Suprapubic skin (tissue), 4 donors: ENCODE measurements around the gene KRTAP5-4. TPM values are rescaled to one million over a fixed set of nuclear protein-coding genes. Genes with fewer than 3 reads are reported as not detected.

Experiments
- DNase-seq, 2 donors: peaks; one replicate each; pipeline ENCODE4 v3.0.0-alpha.2; 2019; ENCODE audit warnings: low spot score in 2 of 2
- H3K27ac ChIP-seq: fragments of 200-600 bp; sonication (generic); one replicate; pipeline ENCODE4 v1.5.1; 2019
- H3K27me3 ChIP-seq: fragments of 200-600 bp; sonication (generic); one replicate; pipeline ENCODE4 v1.5.1; 2019
- H3K36me3 ChIP-seq: fragments of 200-600 bp; sonication (generic); one replicate; pipeline ENCODE4 v1.5.1; 2019
- H3K4me1 ChIP-seq: fragments of 200-600 bp; sonication (generic); one replicate; pipeline ENCODE4 v1.5.1; 2019
- H3K4me3 ChIP-seq: fragments of 200-600 bp; sonication (generic); one replicate; pipeline ENCODE4 v1.5.1; 2019; ENCODE audit warnings: mild to moderate bottlenecking
- H3K9me3 ChIP-seq: fragments of 200-600 bp; sonication (generic); one replicate; pipeline ENCODE4 v1.5.1; 2019
- CTCF ChIP-seq, 2 donors: fragments of 200-600 bp in 1 of 2; fragments of 450-650 bp in 1 of 2; sonication (generic) in 1 of 2; IDR thresholded peaks; one replicate each; pipeline ENCODE4 v1.5.1; 2016 to 2019; ENCODE audit warnings: antibody characterized with exemption in 2 of 2, mild to moderate bottlenecking in 1 of 2, moderate library complexity in 1 of 2
- EP300 ChIP-seq: sonication (generic); formaldehyde crosslinking; IDR thresholded peaks from one replicate; pipeline ENCODE4 v1.6.1; 2017; ENCODE audit warnings: antibody characterized with exemption
- POLR2A ChIP-seq, 2 donors: fragments of 450-650 bp; IDR thresholded peaks; one replicate each; pipeline ENCODE4 v1.6.1; 2017; ENCODE audit warnings: antibody characterized with exemption in 2 of 2, mild to moderate bottlenecking in 2 of 2, moderate library complexity in 2 of 2
- POLR2AphosphoS5 ChIP-seq, 3 donors: sonication (generic); formaldehyde crosslinking; IDR thresholded peaks; one replicate each; pipeline ENCODE4 v1.6.1; 2017; ENCODE audit warnings: antibody characterized with exemption in 3 of 3
- WGBS: methylation state at CpG from one replicate; pipeline ENCODE4 v1.1.5; 2018; 5-methylcytosine and 5-hydroxymethylcytosine counted together
- total RNA-seq, 4 donors: library from RNA; depleted of rRNA; stranded (reverse); fragments of >200 nt; gene quantifications; one replicate each; pipeline ENCODE4 v1.1.0, GENCODE V29; 2016

Gene KRTAP5-4
- total RNA-seq, 4 donors from 2014 or later: 0.55 to 3.6 (median 3.5) TPM; not detected in 1

DNA sequence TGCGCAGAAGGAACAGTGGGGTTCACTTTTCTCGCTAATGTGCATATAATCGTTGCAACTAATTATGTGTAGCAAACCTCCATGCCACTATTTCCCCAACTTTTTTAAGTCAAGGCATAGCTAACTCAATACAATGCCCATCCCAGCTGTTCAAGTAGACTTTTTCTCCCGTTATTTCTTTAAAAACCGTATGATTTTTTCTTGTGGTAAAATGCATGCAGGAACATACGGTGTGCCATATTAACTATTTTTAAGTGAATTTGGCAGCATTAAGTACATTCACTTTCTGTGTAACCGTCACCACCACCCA is 47.0 kb downstream of the KRTAP5-4 start:
- H3K4me3 ChIP-seq: no peak overlapping the region
- H3K4me1 ChIP-seq: peaks cover 41% of the 10 kb centered on the region
- no peak for DNase-seq
- 14% methylated on average over 7 of the region's 7 CpGs for WGBS
- H3K27me3 ChIP-seq: peaks cover 46% of the 10 kb centered on the region
- H3K36me3 ChIP-seq: no peaks in the 10 kb centered on the region
- no peak for TF ChIP-seq POLR2AphosphoS5 (IDR thresholded peaks at IDR 0.05)
- no peak for TF ChIP-seq CTCF (IDR thresholded peaks at IDR 0.05)
- TF ChIP-seq EP300: no peak
- TF ChIP-seq POLR2A (IDR thresholded peaks at IDR 0.05): no peak
- peaks cover 10% of the 10 kb centered on the region for H3K9me3 ChIP-seq
- no peak overlapping the region for H3K27ac ChIP-seq

DNA sequence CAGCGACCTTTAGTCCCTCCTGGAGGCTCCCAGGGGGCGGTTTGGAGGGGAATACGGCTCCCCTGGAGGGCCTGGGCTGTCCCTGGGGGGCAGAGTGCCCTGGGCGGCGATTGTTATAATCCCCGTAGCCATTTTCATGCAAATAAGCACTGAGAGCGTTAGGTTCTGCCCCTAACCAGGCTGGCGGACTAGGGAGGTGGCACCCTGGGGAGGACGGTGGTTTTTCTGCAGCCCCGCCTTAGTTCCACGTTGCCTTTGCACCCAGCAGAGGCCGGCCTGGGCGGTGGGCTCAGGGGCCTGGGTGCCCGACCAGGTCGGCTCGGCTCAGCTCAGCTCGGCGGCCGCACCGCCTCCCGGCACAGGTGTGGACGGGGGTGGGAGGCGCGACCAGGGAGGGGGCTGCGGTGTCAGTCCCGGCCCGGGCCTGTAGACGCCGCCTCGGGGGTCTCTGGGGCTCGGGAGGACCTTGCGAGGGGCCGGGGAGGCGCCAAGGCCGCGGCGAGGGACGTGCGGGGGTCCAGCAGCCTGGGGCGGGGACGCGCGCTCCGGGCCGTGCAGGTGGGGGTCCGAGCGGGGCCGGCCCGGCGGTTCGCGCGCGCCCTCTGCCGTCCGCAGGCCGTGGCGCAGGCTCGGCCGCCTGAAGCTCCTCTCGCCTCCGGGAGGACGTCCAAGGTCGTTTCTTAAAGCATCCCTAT is 47.6 kb downstream of the KRTAP5-4 start:
- peaks cover 10% of the 10 kb centered on the region for H3K9me3 ChIP-seq
- peaks cover 46% of the 10 kb centered on the region for H3K27me3 ChIP-seq
- peaks cover 44% of the 10 kb centered on the region for H3K4me1 ChIP-seq
- H3K4me3 ChIP-seq: peak overlapping the region; percentile 57
- WGBS: 0% methylated on average over 14 of the region's 64 CpGs
- peak overlapping the region; percentile 68 for H3K27ac ChIP-seq
- DNase-seq: no peak
- TF ChIP-seq POLR2AphosphoS5 (IDR thresholded peaks at IDR 0.05): no peak
- TF ChIP-seq POLR2A (IDR thresholded peaks at IDR 0.05): no peak
- TF ChIP-seq EP300: no peak
- peak; percentile 50 to 93 for TF ChIP-seq CTCF (IDR thresholded peaks at IDR 0.05)
- H3K36me3 ChIP-seq: no peaks in the 10 kb centered on the region

- DNase-seq: no peak
- Histone ChIP-seq H3K4me3 (peak overlapping the region; percentile 57), H3K27me3 (peaks cover 46% of the 10 kb centered on the region), H3K27ac (peak overlapping the region; percentile 68), H3K36me3 (no peaks in the 10 kb centered on the region), H3K9me3 (peaks cover 10% of the 10 kb centered on the region), H3K4me1 (peaks cover 46% of the 10 kb centered on the region)
- WGBS: 14% methylated on average over 4 of the region's 7 CpGs
- TF ChIP-seq POLR2AphosphoS5 (IDR thresholded peaks at IDR 0.05) (no peak), EP300 (no peak), CTCF (IDR thresholded peaks at IDR 0.05) (no peak), POLR2A (IDR thresholded peaks at IDR 0.05) (no peak)
These were observed 48.1 kb downstream of the KRTAP5-4 start for GRCh38 chr11:1573903-1574237.

DNA sequence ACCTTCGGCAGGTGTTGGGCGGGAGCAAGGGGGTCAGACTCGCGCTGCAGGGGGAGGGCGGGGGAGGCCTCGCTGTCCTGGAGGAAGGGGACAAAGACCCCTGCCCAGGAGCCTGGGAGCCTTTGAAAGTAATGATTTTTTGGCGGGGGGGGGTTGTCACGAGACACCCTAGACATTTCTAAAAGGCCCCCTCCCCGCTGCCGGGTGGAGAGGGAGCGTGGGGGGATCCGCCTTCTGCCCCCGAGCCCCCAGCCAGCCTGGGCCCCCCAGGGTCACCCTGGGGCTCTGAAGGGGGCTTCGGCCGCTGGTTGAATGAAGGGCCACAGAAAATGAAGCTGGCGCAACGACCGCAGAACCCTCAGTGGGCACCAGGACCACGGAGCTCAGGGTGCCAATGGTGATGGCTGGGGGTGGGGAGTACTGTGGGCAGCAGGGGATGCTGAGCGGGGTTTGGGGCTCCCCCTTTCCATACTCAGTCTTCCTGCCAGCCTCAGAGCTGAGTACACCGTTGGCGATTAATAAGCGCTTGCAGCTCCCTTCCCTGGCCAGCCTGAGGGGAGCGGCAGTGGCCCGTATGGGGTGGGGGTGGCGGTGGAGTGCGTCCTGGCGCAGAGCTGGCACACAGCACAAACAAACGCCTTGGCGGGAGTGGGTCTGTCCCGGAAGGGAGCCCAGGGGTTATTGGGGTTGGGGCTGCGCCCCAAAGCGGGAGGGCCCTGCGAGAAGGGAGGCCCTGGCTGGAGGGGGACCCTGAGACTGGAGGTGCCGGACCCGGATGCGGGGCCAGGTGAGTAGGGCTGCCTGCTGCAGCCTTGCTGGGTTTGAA is 48.6 kb downstream of the KRTAP5-4 start:
- TF ChIP-seq EP300: no peak
- peak overlapping the region; percentile 68 for H3K27ac ChIP-seq
- H3K4me3 ChIP-seq: peak overlapping the region; percentile 57
- H3K36me3 ChIP-seq: no peaks in the 10 kb centered on the region
- peaks cover 46% of the 10 kb centered on the region for H3K27me3 ChIP-seq
- peaks cover 46% of the 10 kb centered on the region for H3K4me1 ChIP-seq
- peaks cover 4% of the 10 kb centered on the region for H3K9me3 ChIP-seq
- DNase-seq: no peak
- 4% methylated on average over 9 of the region's 37 CpGs for WGBS

DNA sequence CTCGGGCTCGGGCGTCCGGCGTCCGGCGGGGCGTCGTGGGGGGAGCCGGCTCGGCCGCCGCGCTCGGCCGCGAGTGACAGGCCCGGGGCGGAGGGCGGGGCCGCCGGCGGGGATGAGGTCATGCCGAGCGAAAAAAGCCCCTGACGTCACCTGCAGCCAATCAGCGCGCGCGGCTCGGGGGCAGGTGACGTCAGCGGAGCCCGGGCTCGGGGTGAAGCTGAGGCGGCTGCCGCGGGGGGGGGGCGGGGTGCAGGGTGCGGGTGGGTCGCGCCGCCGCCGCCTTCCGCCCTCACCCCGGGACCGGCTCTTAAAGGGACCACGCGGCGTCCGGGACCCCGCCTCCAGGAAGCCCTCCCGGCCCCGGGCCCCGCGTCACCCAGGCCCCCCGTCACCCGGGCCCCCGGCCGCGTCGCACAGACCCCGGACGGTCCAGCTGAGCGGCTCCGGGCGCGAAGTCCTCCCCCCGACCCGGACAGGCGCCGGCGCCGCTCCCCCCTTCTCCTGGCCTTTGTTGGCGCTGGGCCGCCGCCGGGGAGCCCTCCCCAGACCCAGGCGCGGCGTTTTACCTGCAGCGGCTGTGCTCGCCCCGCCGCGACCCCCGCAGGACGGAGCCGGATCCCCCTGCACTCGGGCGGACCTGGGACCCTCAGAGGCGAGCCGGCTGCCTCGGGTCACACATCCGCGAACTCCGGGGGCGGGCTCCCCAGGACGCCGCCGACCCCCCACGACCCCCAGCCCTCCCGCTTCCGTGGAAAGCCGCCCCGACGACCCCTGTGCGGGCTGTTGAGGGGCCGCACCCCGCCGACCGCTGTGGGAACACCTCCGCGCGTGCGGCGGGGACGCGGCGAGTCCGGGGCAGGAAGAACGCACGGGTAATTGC is 49.5 kb downstream of the KRTAP5-4 start, which contains the start of gene DUSP8:
Gene DUSP8 (minus strand): TSS at position 75 of the 880 bp plus-strand sequence. CDS start 6,445 bp downstream, outside the sequence.
- WGBS: under 1% methylated on average over 38 of the region's 124 CpGs
- peak within 1 kb of the TSS; percentile 49 for H3K27ac ChIP-seq
- DNase-seq: peak; percentile 93 to 94
- no peaks in the 10 kb centered on the region for H3K36me3 ChIP-seq
- peaks cover 40% of the 10 kb centered on the region for H3K27me3 ChIP-seq
- H3K4me3 ChIP-seq: peak within 1 kb of the TSS; percentile 57
- TF ChIP-seq CTCF (IDR thresholded peaks at IDR 0.05) (no peak), POLR2A (IDR thresholded peaks at IDR 0.05) (peak in 1 of 2 donors; percentile 38)
- no peaks in the 10 kb centered on the region for H3K9me3 ChIP-seq
- peaks cover 46% of the 10 kb centered on the region for H3K4me1 ChIP-seq
